Stimulated activated CD4-positive, alpha-beta T cell treated with anti-CD3 and anti-CD28 coated beads, Interleukin-12 subunit alpha, Interleukin-12 subunit beta, amount 100 ng/mL, for 24 hours (primary cell): ENCODE data around the gene TTC6.

Source experiments
- DNase-seq, 2 experiments: peaks; one replicate each; pipeline ENCODE4 v3.0.0-alpha.2; 2020; ENCODE audit warnings: low read depth in 2 of 2

Gene TTC6

GRCh38 chr14:37597538-37597913, 2.1 kb downstream of the TTC6 start:
- DNase-seq: no peak

GRCh38 chr14:37597914-37598746, 2.7 kb downstream of the TTC6 start:
- no peak for DNase-seq

- no peak for DNase-seq
Measured at GRCh38 chr14:37598747-37599506, 3.5 kb downstream of the TTC6 start.

GRCh38 chr14:37599507-37600368, 4.3 kb downstream of the TTC6 start:
- DNase-seq: no peak

GRCh38 chr14:37600880-37601741, 5.7 kb downstream of the TTC6 start:
- DNase-seq: no peak

- DNase-seq: no peak
Measured at GRCh38 chr14:37601865-37602264, 6.4 kb downstream of the TTC6 start.

- no peak for DNase-seq
Measured at GRCh38 chr14:37602605-37603453, 7.4 kb downstream of the TTC6 start.

- no peak for DNase-seq
Measured at GRCh38 chr14:37603688-37604251, 8.3 kb downstream of the TTC6 start.

- no peak for DNase-seq
Measured at GRCh38 chr14:37606678-37607077, 11.2 kb downstream of the TTC6 start.

- no peak for DNase-seq
Measured at GRCh38 chr14:37608649-37609048, 13.2 kb downstream of the TTC6 start.

GRCh38 chr14:37610945-37611523, 15.6 kb downstream of the TTC6 start:
- DNase-seq: no peak

GRCh38 chr14:37615582-37616289, 20.3 kb downstream of the TTC6 start:
- no peak for DNase-seq

- no peak for DNase-seq
Measured at GRCh38 chr14:37616853-37617252, 21.4 kb downstream of the TTC6 start.

GRCh38 chr14:37617864-37618365, 22.5 kb downstream of the TTC6 start:
- DNase-seq: no peak

GRCh38 chr14:37618498-37619028, 23.1 kb downstream of the TTC6 start:
- no peak for DNase-seq

- DNase-seq: no peak
Measured at GRCh38 chr14:37620856-37621255, 25.4 kb downstream of the TTC6 start.

- DNase-seq: no peak
Measured at GRCh38 chr14:37622231-37622923, 26.9 kb downstream of the TTC6 start.

- DNase-seq: no peak
Measured at GRCh38 chr14:37623426-37623951, 28.1 kb downstream of the TTC6 start.
